Activated CD4-positive, alpha-beta memory T cell treated with anti-CD3 and anti-CD28 coated beads for 36 hours (primary cell): ENCODE results near the gene SERPINB5. TPM values are rescaled to one million over a fixed set of nuclear protein-coding genes. Genes with fewer than 3 reads are reported as not detected.

Source experiments
- CTCF ChIA-PET: fragments of 350-600 bp; sonication (Branson Sonifier 250); formaldehyde crosslinking; loops from one replicate; lab custom pipeline; 2021; ENCODE audit warnings: antibody characterized with exemption, inconsistent platforms; lab: Charles Lee
- POLR2A ChIA-PET: fragments of 350-600 bp; sonication (Branson Sonifier 250); formaldehyde crosslinking; loops from one replicate; lab custom pipeline; 2021; ENCODE audit warnings: antibody characterized with exemption; lab: Charles Lee
- DNase-seq: peaks from one replicate; pipeline ENCODE4 v3.0.0-alpha.2; 2020
- H3K27ac Mint-ChIP-seq: one replicate; pipeline ENCODE4 v1.8.0; 2021; ENCODE audit warnings: mixed read lengths
- H3K27me3 Mint-ChIP-seq: one replicate; pipeline ENCODE4 v1.8.0; 2021; ENCODE audit warnings: mixed read lengths
- H3K36me3 Mint-ChIP-seq: one replicate; pipeline ENCODE4 v1.8.0; 2021; ENCODE audit warnings: mixed read lengths
- H3K4me1 Mint-ChIP-seq: one replicate; pipeline ENCODE4 v1.8.0; 2021; ENCODE audit warnings: low read depth, mixed read lengths
- H3K4me3 Mint-ChIP-seq: one replicate; pipeline ENCODE4 v1.8.0; 2021; ENCODE audit warnings: mild to moderate bottlenecking, mixed read lengths
- H3K9me3 Mint-ChIP-seq: one replicate; pipeline ENCODE4 v1.8.0; 2021; ENCODE audit warnings: mixed read lengths
- intact Hi-C: fragments of 100-400 bp; cut with micrococcal nuclease; formaldehyde crosslinking; loops from one replicate; pipeline ENCODE4 v1.15.1; 2023
- total RNA-seq, 2 experiments: library from RNA; stranded (reverse); gene quantifications; one replicate each; pipeline ENCODE4 v1.2.3, GENCODE V29; 2021

The SERPINB5 gene
- total RNA-seq, 2 experiments from 2014 or later: not detected

- intact Hi-C loops: no loop called here
- H3K4me1 Mint-ChIP-seq: no peaks in the 10 kb centered on the region
Observed at GRCh38 chr18:63470751-63471150, 6.0 kb upstream of the SERPINB5 start.

GRCh38 chr18:63472380-63472779 is 4.4 kb upstream of the SERPINB5 start:
- H3K9me3 Mint-ChIP-seq: no peaks in the 10 kb centered on the region
- H3K4me1 Mint-ChIP-seq: no peaks in the 10 kb centered on the region
- no peak overlapping the region for H3K27ac Mint-ChIP-seq
- ChIA-PET CTCF (no interaction called here), POLR2A (no interaction called here)
- no peak for DNase-seq
- intact Hi-C loops: no loop called here
- no peak overlapping the region for H3K4me3 Mint-ChIP-seq
- H3K36me3 Mint-ChIP-seq: no peaks in the 10 kb centered on the region
- H3K27me3 Mint-ChIP-seq: no peaks in the 10 kb centered on the region

More at GRCh38 chr18:63470751-63471150, 6.0 kb upstream of the SERPINB5 start:
- CTCF ChIA-PET: no interaction called here
- Mint-ChIP-seq H3K36me3 (no peaks in the 10 kb centered on the region), H3K4me3 (no peak overlapping the region), H3K9me3 (no peaks in the 10 kb centered on the region), H3K27ac (no peak overlapping the region), H3K27me3 (peaks cover 3% of the 10 kb centered on the region)
- no peak for DNase-seq
- POLR2A ChIA-PET: no interaction called here

- Mint-ChIP-seq H3K27ac (no peak overlapping the region), H3K4me3 (no peak overlapping the region)
- CTCF ChIA-PET: no interaction called here
Observed at GRCh38 chr18:63477200-63477599, 442 bp downstream of the SERPINB5 start.

DNA sequence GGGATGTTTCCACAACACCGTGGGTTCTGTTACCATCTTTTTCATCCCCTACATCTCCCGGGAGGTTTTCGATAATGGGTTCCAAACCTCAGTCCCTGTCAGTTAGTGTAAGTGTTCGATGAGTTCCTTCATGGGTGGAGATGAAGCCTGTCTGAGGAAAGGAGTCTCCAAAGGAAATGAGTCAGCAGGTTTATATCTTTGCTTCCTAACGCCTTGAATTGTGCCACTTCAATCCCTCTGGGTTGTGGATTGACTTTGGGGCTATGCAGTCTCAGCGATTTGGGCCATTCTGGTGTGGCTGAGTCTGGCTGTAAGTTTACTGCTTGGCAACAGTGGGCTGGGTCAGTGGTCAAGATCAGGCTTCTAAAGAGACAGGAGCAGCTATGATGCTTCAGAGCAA is 1.2 kb downstream of the SERPINB5 start:
- H3K27me3 Mint-ChIP-seq: peaks cover 15% of the 10 kb centered on the region
- H3K4me3 Mint-ChIP-seq: no peak overlapping the region
- ChIA-PET POLR2A (no interaction called here), CTCF (no interaction called here)
- intact Hi-C loops: no loop called here
- H3K36me3 Mint-ChIP-seq: no peaks in the 10 kb centered on the region
- H3K27ac Mint-ChIP-seq: no peak overlapping the region
- DNase-seq: no peak
- H3K4me1 Mint-ChIP-seq: no peaks in the 10 kb centered on the region
- H3K9me3 Mint-ChIP-seq: no peaks in the 10 kb centered on the region

More at GRCh38 chr18:63477200-63477599, 442 bp downstream of the SERPINB5 start:
- Mint-ChIP-seq H3K9me3 (no peaks in the 10 kb centered on the region), H3K4me1 (no peaks in the 10 kb centered on the region), H3K27me3 (peaks cover 13% of the 10 kb centered on the region), H3K36me3 (no peaks in the 10 kb centered on the region)
- POLR2A ChIA-PET: no interaction called here
- DNase-seq: no peak
- intact Hi-C loops: no loop called here

DNA sequence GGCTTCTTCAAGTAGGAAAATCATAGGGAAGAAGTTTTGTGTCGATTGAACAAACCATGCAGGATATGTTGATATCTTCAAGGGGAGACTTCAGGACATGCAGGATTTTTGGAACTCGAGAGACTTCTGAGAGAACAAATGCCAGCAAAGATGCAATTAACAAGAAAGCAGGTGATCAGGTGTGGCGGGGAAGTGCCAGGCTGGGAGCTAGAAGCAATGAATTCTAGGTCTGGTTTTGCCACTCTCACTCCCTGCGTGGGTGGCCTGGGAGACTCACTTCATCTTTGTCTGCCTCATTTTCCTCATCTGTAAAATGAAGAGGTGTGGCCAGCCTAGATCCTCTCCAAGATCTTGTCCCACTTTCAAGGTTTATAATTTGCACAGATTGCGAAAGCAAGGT is 3.1 kb downstream of the SERPINB5 start:
- Mint-ChIP-seq H3K4me1 (no peaks in the 10 kb centered on the region), H3K27me3 (peaks cover 15% of the 10 kb centered on the region), H3K4me3 (no peak overlapping the region), H3K36me3 (no peaks in the 10 kb centered on the region), H3K27ac (no peak overlapping the region), H3K9me3 (no peaks in the 10 kb centered on the region)
- DNase-seq: no peak
- intact Hi-C loops: no loop called here
- CTCF ChIA-PET: interaction anchor here (0.6 kb wide), 1 partner anchor 597 kb away, joined by 3 read pairs; no protein-coding TSS in a partner anchor
- POLR2A ChIA-PET: no interaction called here

- no peak overlapping the region for H3K27ac Mint-ChIP-seq
- H3K4me3 Mint-ChIP-seq: no peak overlapping the region
- H3K36me3 Mint-ChIP-seq: no peaks in the 10 kb centered on the region
- intact Hi-C loops: no loop called here
- no peaks in the 10 kb centered on the region for H3K4me1 Mint-ChIP-seq
- peaks cover 15% of the 10 kb centered on the region for H3K27me3 Mint-ChIP-seq
- H3K9me3 Mint-ChIP-seq: no peaks in the 10 kb centered on the region
- POLR2A ChIA-PET: no interaction called here
- DNase-seq: no peak
- CTCF ChIA-PET: no interaction called here
Observed at GRCh38 chr18:63480476-63480875, 3.7 kb downstream of the SERPINB5 start.

DNA sequence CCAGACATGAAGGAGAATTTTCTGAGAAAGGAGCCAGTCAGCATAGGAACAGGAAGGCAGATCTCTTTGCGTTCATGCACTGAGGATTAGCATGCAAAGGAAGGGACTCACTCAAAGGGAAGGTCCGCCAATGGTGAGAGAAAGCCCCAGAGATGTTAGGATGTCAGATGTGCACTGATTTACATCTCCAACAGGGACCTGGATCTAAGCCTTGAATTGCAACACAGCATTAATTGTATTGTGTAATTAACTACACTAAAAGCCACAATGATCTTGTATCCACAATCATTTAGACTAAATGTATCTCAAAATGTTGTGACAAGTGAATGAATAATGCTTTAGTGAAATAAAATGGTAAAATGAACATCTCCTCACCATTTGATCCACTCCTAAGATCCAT is 4.2 kb downstream of the SERPINB5 start:
- intact Hi-C loops: no loop called here
- H3K4me1 Mint-ChIP-seq: no peaks in the 10 kb centered on the region
- no peak overlapping the region for H3K4me3 Mint-ChIP-seq
- POLR2A ChIA-PET: no interaction called here
- DNase-seq: no peak
- no peaks in the 10 kb centered on the region for H3K36me3 Mint-ChIP-seq
- no peaks in the 10 kb centered on the region for H3K9me3 Mint-ChIP-seq
- peaks cover 15% of the 10 kb centered on the region for H3K27me3 Mint-ChIP-seq
- H3K27ac Mint-ChIP-seq: no peak overlapping the region
- CTCF ChIA-PET: no interaction called here

GRCh38 chr18:63487676-63488075 is 10.9 kb downstream of the SERPINB5 start:
- Mint-ChIP-seq H3K27ac (no peak overlapping the region), H3K36me3 (no peaks in the 10 kb centered on the region), H3K4me1 (no peaks in the 10 kb centered on the region), H3K27me3 (peaks cover 5% of the 10 kb centered on the region), H3K4me3 (no peak overlapping the region), H3K9me3 (no peaks in the 10 kb centered on the region)
- POLR2A ChIA-PET: no interaction called here
- DNase-seq: no peak
- CTCF ChIA-PET: no interaction called here
- intact Hi-C loops: no loop called here

DNA sequence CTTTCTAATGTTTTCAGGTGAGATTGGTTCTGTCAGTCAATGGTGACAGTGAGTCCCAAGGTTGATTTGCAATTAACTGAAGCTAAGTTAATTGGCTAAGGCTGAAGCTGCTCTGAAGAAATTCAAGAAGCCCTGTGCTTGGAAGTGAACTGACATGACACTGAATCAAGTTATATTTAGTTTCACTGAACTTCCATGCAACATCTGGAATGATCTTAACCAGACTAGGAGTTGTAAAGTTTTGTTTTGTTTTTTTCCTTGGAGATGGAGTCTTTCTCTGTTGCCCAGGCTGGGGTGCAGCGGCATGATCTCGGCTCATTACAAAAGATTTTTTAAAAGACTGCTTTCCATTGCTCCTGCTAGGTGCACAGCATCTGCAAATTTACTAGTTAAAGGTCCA is 11.4 kb downstream of the SERPINB5 start:
- H3K4me3 Mint-ChIP-seq: no peak overlapping the region
- no peak for DNase-seq
- POLR2A ChIA-PET: no interaction called here
- intact Hi-C loops: no loop called here
- H3K9me3 Mint-ChIP-seq: no peaks in the 10 kb centered on the region
- CTCF ChIA-PET: no interaction called here
- H3K27ac Mint-ChIP-seq: no peak overlapping the region
- H3K4me1 Mint-ChIP-seq: no peaks in the 10 kb centered on the region
- H3K36me3 Mint-ChIP-seq: no peaks in the 10 kb centered on the region
- H3K27me3 Mint-ChIP-seq: peaks cover 3% of the 10 kb centered on the region

DNA sequence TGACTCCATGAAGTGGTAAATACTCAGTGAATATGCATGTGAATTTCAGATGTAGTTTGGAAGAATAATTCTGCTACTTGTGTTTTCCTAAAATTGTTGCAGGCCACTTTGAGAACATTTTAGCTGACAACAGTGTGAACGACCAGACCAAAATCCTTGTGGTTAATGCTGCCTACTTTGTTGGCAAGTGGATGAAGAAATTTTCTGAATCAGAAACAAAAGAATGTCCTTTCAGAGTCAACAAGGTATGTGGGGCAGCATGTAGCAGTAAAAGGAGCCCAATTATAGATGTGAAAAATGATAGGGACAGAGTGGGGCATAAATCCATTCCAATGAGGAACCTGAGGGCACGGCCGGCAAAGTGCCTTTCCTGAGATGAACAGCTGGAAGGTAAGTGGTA is 16.1 kb downstream of the SERPINB5 start:
- no peak for DNase-seq
- intact Hi-C loops: no loop called here
- no peaks in the 10 kb centered on the region for H3K4me1 Mint-ChIP-seq
- no peak overlapping the region for H3K4me3 Mint-ChIP-seq
- no peaks in the 10 kb centered on the region for H3K9me3 Mint-ChIP-seq
- H3K36me3 Mint-ChIP-seq: no peaks in the 10 kb centered on the region
- POLR2A ChIA-PET: no interaction called here
- H3K27ac Mint-ChIP-seq: no peak overlapping the region
- H3K27me3 Mint-ChIP-seq: peaks cover 2% of the 10 kb centered on the region
- CTCF ChIA-PET: interaction anchor here (0.7 to 2.0 kb wide), 3 partner anchors 9 to 501 kb away, joined by 3 to 6 read pairs (median 4); no protein-coding TSS in a partner anchor

GRCh38 chr18:63495675-63496074 is 18.9 kb downstream of the SERPINB5 start:
- POLR2A ChIA-PET: no interaction called here
- Mint-ChIP-seq H3K4me1 (no peaks in the 10 kb centered on the region), H3K36me3 (no peaks in the 10 kb centered on the region), H3K27me3 (peaks cover 2% of the 10 kb centered on the region), H3K9me3 (no peaks in the 10 kb centered on the region), H3K4me3 (no peak overlapping the region), H3K27ac (no peak overlapping the region)
- CTCF ChIA-PET: interaction anchor here (1.9 kb wide), 1 partner anchor 23 kb away, joined by 5 read pairs; no protein-coding TSS in a partner anchor
- no peak for DNase-seq
- intact Hi-C loops: no loop called here

DNA sequence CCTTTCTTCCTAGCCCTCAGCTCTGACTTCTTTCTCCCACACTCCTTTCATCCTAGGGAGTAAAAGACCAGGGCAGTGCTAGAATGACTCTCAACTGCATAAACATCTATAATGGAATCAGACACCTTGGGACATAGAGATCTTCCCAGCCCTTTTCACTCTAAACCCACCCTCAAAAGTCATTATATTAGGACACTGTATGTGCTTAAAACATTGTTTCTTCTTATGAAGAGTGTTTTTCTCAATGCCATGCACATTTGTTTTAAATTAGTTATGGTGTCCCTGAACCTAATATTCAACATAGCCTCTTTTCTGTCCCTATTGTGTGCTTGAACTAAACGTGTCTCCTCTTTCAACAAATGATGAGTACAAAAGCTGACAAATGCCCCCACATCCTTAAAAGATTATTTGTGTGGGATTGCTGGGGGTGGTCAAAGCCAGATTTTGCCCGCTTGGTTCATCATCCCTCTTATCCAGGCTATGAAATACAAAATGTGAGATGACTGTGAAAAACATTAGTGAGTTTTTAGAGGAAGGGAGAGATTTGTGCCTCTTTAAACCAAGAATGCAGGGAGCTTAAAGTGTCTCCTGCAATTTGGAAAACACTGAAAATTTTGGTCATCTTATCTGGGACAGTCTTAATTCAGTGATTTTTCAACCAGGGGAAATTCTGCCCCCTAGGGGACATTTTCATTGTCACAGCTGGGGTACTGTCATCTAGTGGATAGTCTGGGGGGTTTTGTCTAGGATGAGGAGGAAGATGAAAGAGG is 29.0 kb downstream of the SERPINB5 start:
- H3K4me1 Mint-ChIP-seq: no peaks in the 10 kb centered on the region
- ChIA-PET CTCF (interaction anchor here (0.6 to 1.4 kb wide), 9 partner anchors 9 to 673 kb away, joined by 3 to 4 read pairs (median 3); no protein-coding TSS in a partner anchor), POLR2A (no interaction called here)
- H3K27me3 Mint-ChIP-seq: peaks cover 19% of the 10 kb centered on the region
- H3K4me3 Mint-ChIP-seq: no peak overlapping the region
- peak; percentile 30 for DNase-seq
- H3K36me3 Mint-ChIP-seq: no peaks in the 10 kb centered on the region
- no peaks in the 10 kb centered on the region for H3K9me3 Mint-ChIP-seq
- intact Hi-C loops: loop anchor here (2.0 kb wide), 1 partner anchor 163 kb away; no protein-coding TSS in a partner anchor
- H3K27ac Mint-ChIP-seq: no peak overlapping the region

- Mint-ChIP-seq H3K4me1 (no peaks in the 10 kb centered on the region), H3K9me3 (no peaks in the 10 kb centered on the region), H3K27ac (no peak overlapping the region), H3K27me3 (peaks cover 21% of the 10 kb centered on the region), H3K36me3 (no peaks in the 10 kb centered on the region), H3K4me3 (no peak overlapping the region)
- intact Hi-C loops: loop anchor here (2.0 kb wide), 1 partner anchor 163 kb away; no protein-coding TSS in a partner anchor
- DNase-seq: no peak
- CTCF ChIA-PET: interaction anchor here (0.7 to 5.5 kb wide), 8 partner anchors 8 to 673 kb away, joined by 3 to 44 read pairs (median 3); no protein-coding TSS in a partner anchor
- POLR2A ChIA-PET: no interaction called here
Observed at GRCh38 chr18:63506336-63506646, 29.5 kb downstream of the SERPINB5 start.
